22Rv1 (cell line): ENCODE data around the gene TSPAN9.

Experiments used
- H3K27ac ChIP-seq: fragments of 450-650 bp; 2 replicates; pipeline ENCODE4 v1.5.1; 2017
- CTCF ChIP-seq: fragments of 450-650 bp; IDR thresholded peaks from 2 replicates; pipeline ENCODE4 v1.5.1; 2017; ENCODE audit warnings: mild to moderate bottlenecking
- ZFX ChIP-seq: fragments of 450-650 bp; IDR thresholded peaks from 2 replicates; pipeline ENCODE4 v1.6.1; 2017; ENCODE audit warnings: antibody characterized with exemption, borderline replicate concordance

Gene TSPAN9

DNA sequence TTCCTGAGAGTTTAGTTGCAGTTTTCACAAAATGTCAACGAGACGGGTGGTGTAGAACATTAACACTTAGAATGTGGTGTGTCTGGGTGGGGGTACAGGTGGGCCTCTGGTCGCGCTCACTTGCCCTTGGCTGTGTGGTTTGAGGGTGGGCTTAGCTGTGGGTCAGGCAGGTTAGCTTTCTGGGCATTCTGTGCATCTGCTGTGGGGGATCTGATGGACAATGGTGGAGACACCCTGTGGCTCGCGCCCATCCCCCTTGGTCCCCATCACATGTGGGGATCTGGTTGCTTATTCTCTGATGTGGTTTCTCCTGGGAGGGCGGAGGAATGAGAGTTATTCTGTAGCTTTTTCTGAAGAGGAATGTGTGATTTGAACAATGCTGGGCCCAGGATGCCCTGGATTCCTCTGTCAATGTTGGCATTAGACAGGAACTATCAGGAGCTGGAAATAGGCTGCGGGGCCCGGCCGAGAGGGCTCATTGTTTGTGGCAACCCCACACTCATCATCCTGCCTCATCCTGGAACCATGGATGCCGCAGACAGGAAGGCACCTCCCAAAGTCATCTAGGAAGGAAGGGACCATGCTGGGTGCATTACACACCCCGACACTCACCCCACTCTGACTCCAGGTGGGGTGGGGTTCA is 101.6 kb downstream of the TSPAN9 start:
- H3K27ac ChIP-seq: no peak overlapping the region
- TF ChIP-seq ZFX: no peak
- no peak for TF ChIP-seq CTCF

DNA sequence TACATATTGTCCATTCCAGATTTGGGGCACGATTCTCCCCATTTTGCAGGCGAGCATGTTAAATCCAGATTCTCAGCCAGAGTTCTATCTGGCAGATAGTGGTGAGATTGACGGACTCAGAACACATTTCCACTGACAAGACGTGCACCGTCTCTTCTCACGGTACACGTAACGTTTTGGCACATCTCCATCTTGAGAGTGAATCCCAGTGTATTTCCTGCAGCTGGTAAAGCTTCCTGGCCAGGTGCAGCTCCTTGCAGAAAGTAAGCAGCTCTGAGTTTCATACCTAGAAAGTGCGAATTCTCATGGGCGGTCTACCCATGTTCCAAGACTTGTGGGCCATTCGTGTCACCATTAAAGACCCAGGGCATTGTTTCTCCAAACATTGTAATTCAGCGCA is 102.6 kb downstream of the TSPAN9 start:
- no peak for TF ChIP-seq CTCF
- no peak for TF ChIP-seq ZFX
- no peak overlapping the region for H3K27ac ChIP-seq

GRCh38 chr12:3182426-3182825 is 105.2 kb downstream of the TSPAN9 start:
- no peak for TF ChIP-seq CTCF
- no peak for TF ChIP-seq ZFX
- no peak overlapping the region for H3K27ac ChIP-seq

GRCh38 chr12:3184485-3184884 is 107.3 kb downstream of the TSPAN9 start:
- TF ChIP-seq ZFX: no peak
- TF ChIP-seq CTCF: no peak
- no peak overlapping the region for H3K27ac ChIP-seq

DNA sequence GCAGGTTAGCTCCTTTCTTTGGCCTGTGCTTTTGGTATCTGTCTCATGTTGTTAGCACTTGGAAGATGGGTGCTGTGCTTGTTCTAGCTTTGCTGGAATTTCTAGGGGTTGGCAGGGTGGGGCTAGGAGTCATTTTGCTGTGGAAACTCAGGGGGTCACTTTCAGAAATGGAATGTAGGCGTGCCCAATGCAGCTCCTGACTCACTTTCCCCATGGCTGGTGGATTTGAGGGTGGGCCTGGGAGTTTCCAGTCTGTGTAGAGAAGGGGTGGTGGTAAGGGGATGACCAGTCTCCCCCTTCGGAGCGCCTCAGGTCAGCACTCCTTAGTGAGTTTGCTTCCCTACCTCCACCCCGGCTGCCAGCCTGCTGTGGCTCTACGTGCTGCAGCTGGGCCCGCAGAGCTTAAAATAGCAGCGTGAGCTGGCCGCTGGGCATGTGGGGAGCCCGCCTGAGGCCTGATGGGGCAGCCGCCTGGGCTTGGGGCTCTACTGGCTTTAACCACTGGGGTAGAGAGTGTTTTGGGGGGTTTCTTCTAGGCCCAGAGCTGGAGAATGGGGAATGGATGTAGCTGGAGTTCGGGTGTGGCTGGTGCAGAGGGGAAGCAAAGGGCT is 108.2 kb downstream of the TSPAN9 start:
- TF ChIP-seq ZFX (no peak), CTCF (no peak)

DNA sequence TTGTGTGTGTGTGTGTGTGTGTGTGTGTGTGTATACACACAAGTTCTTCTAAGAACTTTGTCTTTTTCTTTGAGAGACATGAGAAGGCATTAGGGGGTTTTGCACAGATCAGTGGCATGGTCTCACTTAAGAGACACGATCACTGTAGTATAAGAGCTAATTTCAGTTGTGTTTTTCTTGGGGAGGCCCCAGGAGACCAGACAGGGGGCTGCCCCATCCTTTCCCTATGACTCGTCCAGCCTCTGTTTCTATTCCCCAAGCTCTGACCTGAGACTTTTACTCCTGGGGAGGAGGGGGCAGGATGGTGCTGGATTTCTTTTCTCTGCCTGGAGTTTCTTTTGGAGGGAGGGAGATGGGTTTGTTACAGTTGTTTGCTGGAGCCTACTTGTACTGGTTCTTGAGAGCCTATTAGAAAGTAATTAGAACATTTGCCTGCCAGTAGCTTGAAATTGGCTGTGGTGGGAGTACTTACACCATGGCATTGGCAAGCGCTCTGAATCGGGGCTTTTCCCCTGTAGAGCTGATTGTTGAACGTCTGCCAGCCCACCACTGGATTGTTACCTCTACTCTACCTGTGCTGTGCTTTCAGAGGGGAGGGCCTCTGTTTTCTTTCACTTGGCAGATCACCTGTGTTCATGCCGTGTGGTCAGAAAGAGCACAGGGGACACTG is 109.5 kb downstream of the TSPAN9 start:
- TF ChIP-seq CTCF (no peak), ZFX (no peak)
- H3K27ac ChIP-seq: no peak overlapping the region

More for the DNA sequence above, 108.2 kb downstream of the TSPAN9 start:
- no peak overlapping the region for H3K27ac ChIP-seq
